PC-9 (cell line): Measurements from ENCODE around the gene MPZL2. TPM values are rescaled to one million over a fixed set of nuclear protein-coding genes. Genes with fewer than 3 reads are reported as not detected.

Experiments
- BruUV-seq: library from RNA; stranded (reverse); fragments of 400-500 nt; replicated peaks from 2 replicates; lab custom pipeline; 2021; lab: Mats Ljungman, UMichigan
- CTCF ChIA-PET: fragments of 300-600 bp; sonication (Branson Sonifier 250); formaldehyde crosslinking; loops from one replicate; lab custom pipeline; 2022; ENCODE audit warnings: antibody characterized with exemption; lab: Charles Lee
- POLR2A ChIA-PET: fragments of 300-600 bp; sonication (Branson Sonifier 250); formaldehyde crosslinking; loops from one replicate; lab custom pipeline; 2022; ENCODE audit warnings: antibody characterized with exemption; ENCODE audit not compliant: unreplicated experiment; lab: Charles Lee
- DNase-seq, 2 experiments: peaks; one replicate each; pipeline versions ENCODE4 v3.0.0 to v3.0.0-alpha.2; 2015 to 2022; ENCODE audit warnings: mixed read lengths in 1 of 2
- H2AFZ ChIP-seq: fragments of 200-600 bp; sonication (generic); 2 replicates; pipeline ENCODE4 v1.8.1; 2017; ENCODE audit warnings: antibody characterized with exemption
- H3F3A ChIP-seq: fragments of 200-600 bp; sonication (generic); 2 replicates; pipeline ENCODE4 v1.8.1; 2017; ENCODE audit warnings: antibody characterized with exemption, mild to moderate bottlenecking, low read depth; ENCODE audit not compliant: insufficient read depth
- H3K27ac ChIP-seq: fragments of 200-600 bp; sonication (generic); 2 replicates; pipeline ENCODE4 v1.6.1; 2016; ENCODE audit warnings: mixed run types
- H3K27me3 ChIP-seq: fragments of 200-600 bp; sonication (generic); 2 replicates; pipeline ENCODE4 v1.6.1; 2016; ENCODE audit warnings: low read depth, mixed run types; ENCODE audit not compliant: insufficient read depth
- H3K36me3 ChIP-seq: fragments of 200-600 bp; sonication (generic); 2 replicates; pipeline ENCODE4 v1.6.1; 2016; ENCODE audit warnings: low read depth, mixed run types
- H3K4me1 ChIP-seq: fragments of 200-600 bp; sonication (generic); replicated peaks from 2 replicates; pipeline ENCODE4 v1.6.1; 2016; ENCODE audit warnings: mixed run types; ENCODE audit not compliant: insufficient read depth
- H3K4me2 ChIP-seq: fragments of 200-600 bp; sonication (generic); 2 replicates; pipeline ENCODE4 v1.6.1; 2017; ENCODE audit warnings: mixed run types
- H3K4me3 ChIP-seq: fragments of 200-600 bp; sonication (generic); 2 replicates; pipeline ENCODE4 v1.6.1; 2016; ENCODE audit warnings: mixed run types
- H3K79me2 ChIP-seq: fragments of 200-600 bp; sonication (generic); 2 replicates; pipeline ENCODE4 v1.6.1; 2017; ENCODE audit warnings: low read depth, mixed run types
- H3K9me2 ChIP-seq: fragments of 200-600 bp; sonication (generic); 2 replicates; pipeline ENCODE4 v1.8.1; 2017; ENCODE audit warnings: mild to moderate bottlenecking; ENCODE audit not compliant: insufficient read depth
- H3K9me3 ChIP-seq: fragments of 200-600 bp; sonication (generic); 2 replicates; pipeline ENCODE4 v1.8.1; 2016; ENCODE audit warnings: low read depth; ENCODE audit not compliant: insufficient read depth
- H4K20me1 ChIP-seq: fragments of 200-600 bp; sonication (generic); 2 replicates; pipeline ENCODE4 v1.8.1; 2017; ENCODE audit not compliant: insufficient read depth
- EZH2 ChIP-seq: fragments of 200-600 bp; sonication (generic); IDR thresholded peaks from 2 replicates; pipeline ENCODE4 v1.8.0; 2017; ENCODE audit warnings: antibody characterized with exemption, low read depth
- intact Hi-C: fragments of 100-400 bp; cut with micrococcal nuclease; formaldehyde crosslinking; loops from one replicate; pipeline ENCODE4 v1.10.0; 2022; ENCODE audit not compliant: unreplicated experiment
- total RNA-seq: library from RNA; stranded (reverse); gene quantifications from 2 replicates; pipeline ENCODE4 v1.2.3, GENCODE V29; 2021
- TF ChIP-seq, protein P1 (sequence below): fragments of 200-600 bp; sonication (generic); conservative IDR thresholded peaks from 2 replicates; pipeline ENCODE4 v1.6.1; 2017; ENCODE audit warnings: mixed run types, antibody characterized with exemption, mild to moderate bottlenecking, moderate library complexity

The MPZL2 gene
- total RNA-seq, 1 experiment from 2014 or later, result 43.1 TPM

DNA sequence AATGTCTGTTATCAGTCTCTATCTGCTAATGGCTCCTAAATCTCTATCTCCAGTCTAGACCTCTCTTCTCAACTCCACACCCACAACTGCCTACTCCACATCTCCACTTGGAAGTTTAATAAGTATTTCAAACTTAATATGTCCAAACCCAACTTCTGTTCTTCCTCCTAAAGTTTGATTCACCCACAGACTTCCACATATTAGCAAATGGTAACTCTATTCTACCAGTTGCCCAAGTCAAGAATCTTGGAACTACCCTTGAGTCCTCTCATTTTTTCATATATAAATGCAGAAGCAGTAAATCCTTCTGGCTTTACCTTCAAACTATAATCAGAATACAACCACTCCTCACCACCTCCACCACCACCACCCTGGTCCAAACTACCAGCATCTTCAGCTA lies 32.6 kb downstream of the MPZL2 start:
- Histone ChIP-seq H4K20me1 (no peaks in the 10 kb centered on the region), H3K36me3 (peaks cover 19% of the 10 kb centered on the region), H3K27ac (no peak overlapping the region), H3K9me2 (no peaks in the 10 kb centered on the region), H3K4me3 (no peak overlapping the region), H2AFZ (no peak overlapping the region), H3K4me2 (no peak overlapping the region), H3K27me3 (no peaks in the 10 kb centered on the region), H3K4me1 (peaks cover 30% of the 10 kb centered on the region), H3K9me3 (no peaks in the 10 kb centered on the region), H3F3A (peaks cover 24% of the 10 kb centered on the region), H3K79me2 (no peaks in the 10 kb centered on the region)
- no TSS peak for BruUV-seq
- intact Hi-C loops, result no loop called here
- TF ChIP-seq, protein P1, sequence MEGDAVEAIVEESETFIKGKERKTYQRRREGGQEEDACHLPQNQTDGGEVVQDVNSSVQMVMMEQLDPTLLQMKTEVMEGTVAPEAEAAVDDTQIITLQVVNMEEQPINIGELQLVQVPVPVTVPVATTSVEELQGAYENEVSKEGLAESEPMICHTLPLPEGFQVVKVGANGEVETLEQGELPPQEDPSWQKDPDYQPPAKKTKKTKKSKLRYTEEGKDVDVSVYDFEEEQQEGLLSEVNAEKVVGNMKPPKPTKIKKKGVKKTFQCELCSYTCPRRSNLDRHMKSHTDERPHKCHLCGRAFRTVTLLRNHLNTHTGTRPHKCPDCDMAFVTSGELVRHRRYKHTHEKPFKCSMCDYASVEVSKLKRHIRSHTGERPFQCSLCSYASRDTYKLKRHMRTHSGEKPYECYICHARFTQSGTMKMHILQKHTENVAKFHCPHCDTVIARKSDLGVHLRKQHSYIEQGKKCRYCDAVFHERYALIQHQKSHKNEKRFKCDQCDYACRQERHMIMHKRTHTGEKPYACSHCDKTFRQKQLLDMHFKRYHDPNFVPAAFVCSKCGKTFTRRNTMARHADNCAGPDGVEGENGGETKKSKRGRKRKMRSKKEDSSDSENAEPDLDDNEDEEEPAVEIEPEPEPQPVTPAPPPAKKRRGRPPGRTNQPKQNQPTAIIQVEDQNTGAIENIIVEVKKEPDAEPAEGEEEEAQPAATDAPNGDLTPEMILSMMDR, result no peak
- TF ChIP-seq EZH2, result no peak
- DNase-seq, result no peak
- CTCF ChIA-PET, result no interaction called here
- POLR2A ChIA-PET, result no interaction called here

GRCh38 chr11:118230088-118230487 lies 34.0 kb downstream of the MPZL2 start:
- H3K36me3 ChIP-seq, result peaks cover 19% of the 10 kb centered on the region
- BruUV-seq, result no TSS peak
- H2AFZ ChIP-seq, result no peak overlapping the region
- no peaks in the 10 kb centered on the region for H3K9me3 ChIP-seq
- TF ChIP-seq EZH2, result no peak
- TF ChIP-seq, protein P1, result no peak
- H3K27ac ChIP-seq, result no peak overlapping the region
- H4K20me1 ChIP-seq, result no peaks in the 10 kb centered on the region
- H3K79me2 ChIP-seq, result no peaks in the 10 kb centered on the region
- H3K27me3 ChIP-seq, result no peaks in the 10 kb centered on the region
- H3K4me2 ChIP-seq, result no peak overlapping the region
- POLR2A ChIA-PET, result no interaction called here
- peaks cover 30% of the 10 kb centered on the region for H3K4me1 ChIP-seq
- H3F3A ChIP-seq, result peaks cover 24% of the 10 kb centered on the region
- H3K4me3 ChIP-seq, result no peak overlapping the region
- intact Hi-C loops, result no loop called here
- CTCF ChIA-PET, result no interaction called here
- DNase-seq, result no peak
- H3K9me2 ChIP-seq, result no peaks in the 10 kb centered on the region

DNA sequence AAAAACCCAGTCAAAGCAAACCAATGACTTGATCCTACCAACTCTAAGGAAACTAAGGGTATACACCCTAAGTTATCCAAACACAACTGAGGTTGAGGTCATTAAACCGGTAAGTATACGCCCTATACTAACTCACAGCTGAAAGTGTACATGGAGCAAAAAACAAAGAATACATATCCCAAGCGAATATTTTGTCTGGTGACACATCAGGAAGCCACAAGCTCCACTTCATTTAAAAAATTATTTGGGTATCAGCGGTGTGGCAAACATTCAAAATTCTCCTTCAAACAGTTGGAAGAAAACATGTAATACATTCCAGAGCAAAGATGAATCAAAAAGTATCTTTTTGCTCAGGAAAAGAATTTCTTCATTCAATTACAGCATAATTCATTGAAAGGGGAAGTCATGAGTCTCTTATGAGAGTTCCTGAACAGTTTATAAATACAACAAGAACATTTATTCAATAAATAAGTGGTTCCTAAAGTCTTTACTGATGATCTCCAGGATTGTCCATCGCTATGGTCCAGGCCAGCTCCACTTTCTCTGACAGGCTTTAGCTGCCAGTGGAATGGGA lies 34.7 kb downstream of the MPZL2 start:
- no peak for DNase-seq
- no peaks in the 10 kb centered on the region for H3K9me3 ChIP-seq
- H4K20me1 ChIP-seq, result no peaks in the 10 kb centered on the region
- CTCF ChIA-PET, result no interaction called here
- H3K79me2 ChIP-seq, result no peaks in the 10 kb centered on the region
- H3K4me2 ChIP-seq, result no peak overlapping the region
- no peaks in the 10 kb centered on the region for H3K27me3 ChIP-seq
- no peak for TF ChIP-seq EZH2
- TF ChIP-seq, protein P1, result no peak
- no TSS peak for BruUV-seq
- H2AFZ ChIP-seq, result no peak overlapping the region
- H3K4me3 ChIP-seq, result no peak overlapping the region
- intact Hi-C loops, result no loop called here
- H3K4me1 ChIP-seq, result peaks cover 24% of the 10 kb centered on the region
- POLR2A ChIA-PET, result no interaction called here
- peaks cover 19% of the 10 kb centered on the region for H3F3A ChIP-seq
- H3K36me3 ChIP-seq, result peaks cover 19% of the 10 kb centered on the region
- H3K27ac ChIP-seq, result no peak overlapping the region
- no peaks in the 10 kb centered on the region for H3K9me2 ChIP-seq
